ENCODE results near the gene SPG11. TPM values are rescaled to one million over a fixed set of nuclear protein-coding genes. Genes with fewer than 3 reads are reported as not detected.
A peak's percentile ranks its signal among the peaks of the same experiment; 100 is the strongest.

Gene SPG11
- total and polyA plus RNA-seq, 9 of the 15 experiments (the other 6 are each of a cell fraction or from before 2014, with no cell fraction given): 23.3 to 71.2 (median 45.6) TPM

- Histone ChIP-seq H3K27ac (ENCODE audit: extremely low read depth, low read depth, low read length) (no peak overlapping the region), H2AFZ (ENCODE audit: low read depth, low read length) (no peak overlapping the region), H3K36me3 (ENCODE audit: control insufficient read depth, insufficient read depth, low read length) (peaks cover 47% of the 10 kb centered on the region), H3K4me1 (replicated peaks in 1 of 2; ENCODE audit: control insufficient read depth in 2 of 2, insufficient read depth in 2 of 2, low read length in 2 of 2) (no peaks in the 10 kb centered on the region), H3K9me1 (ENCODE audit: control insufficient read depth, insufficient read depth, low read length) (no peaks in the 10 kb centered on the region), H3K4me3 (no peak overlapping the region), H3K9me3 (replicated peaks; ENCODE audit: control insufficient read depth, insufficient read depth, low read depth, low read length) (no peaks in the 10 kb centered on the region), H4K20me1 (replicated peaks; ENCODE audit: control insufficient read depth, insufficient read depth, low read length) (no peaks in the 10 kb centered on the region), H3K79me2 (ENCODE audit: control insufficient read depth, insufficient read depth, low read length) (no peaks in the 10 kb centered on the region), H3K9ac (ENCODE audit: insufficient read depth in 1 of 2, low read depth in 2 of 2, low read length in 2 of 2) (no peak overlapping the region), H3K27me3 (ENCODE audit: control insufficient read depth in 2 of 2, insufficient read depth in 2 of 2, low read length in 2 of 2) (no peaks in the 10 kb centered on the region), H3K4me2 (ENCODE audit: insufficient read depth, low read length) (no peak overlapping the region)
- TF ChIP-seq TRIM28 (IDR thresholded peaks at IDR 0.05) (no peak), BCL6 (CRISPR knock-in tag; IDR thresholded peaks at IDR 0.05) (no peak), ZNF316 (IDR thresholded peaks at IDR 0.05) (peak; percentile 26; the same call in 1 of the 2 replicates), ELK1 (CRISPR knock-in tag; IDR thresholded peaks at IDR 0.05) (no peak)
- POLR2A ChIA-PET: no interaction called here
- no peak for DNase-seq (ENCODE audit: extremely low read depth in 1 of 4, low spot score in 3 of 4)
- in situ Hi-C loops (cut with MboI): no loop called here
- intact Hi-C loops (cut with micrococcal nuclease): no loop called here
- ATAC-seq: no peak
- 63% methylated on average over 1 of the region's 1 CpG for WGBS (ENCODE audit: insufficient coverage, low coverage, missing lambda C conversion rate)
- no TSS peak for BruUV-seq (replicated peaks)
- FAIRE-seq: no peak
- CTCF ChIA-PET (ENCODE audit: low intra/inter-chr PET ratio): no interaction called here
Observed at GRCh38 chr15:44574734-44575133, 88.7 kb downstream of the SPG11 start.

GRCh38 chr15:44573386-44573785 lies 90.1 kb downstream of the SPG11 start:
- no peak for TF ChIP-seq E2F6 (IDR thresholded peaks at IDR 0.05; ENCODE audit: borderline replicate concordance in 1 of 2, extremely low read depth in 1 of 2, insufficient read depth in 1 of 2, insufficient read length in 1 of 2, low read depth in 1 of 2, low read length in 1 of 2, poor library complexity in 1 of 2, severe bottlenecking in 1 of 2)
- DNase-seq (ENCODE audit: extremely low read depth in 1 of 4, low spot score in 3 of 4) (no peak), ATAC-seq (no peak), FAIRE-seq (no peak)
- Histone ChIP-seq H3K9ac (ENCODE audit: insufficient read depth in 1 of 2, low read depth in 2 of 2, low read length in 2 of 2) (peak overlapping the region in 1 of 2 experiments; percentile 54; a peak in 1 of 4 replicates), H3K9me3 (replicated peaks; ENCODE audit: control insufficient read depth, insufficient read depth, low read depth, low read length) (no peaks in the 10 kb centered on the region), H3K27ac (ENCODE audit: extremely low read depth, low read depth, low read length) (no peak overlapping the region), H4K20me1 (replicated peaks; ENCODE audit: control insufficient read depth, insufficient read depth, low read length) (no peaks in the 10 kb centered on the region), H3K4me2 (ENCODE audit: insufficient read depth, low read length) (no peak overlapping the region), H3K9me1 (ENCODE audit: control insufficient read depth, insufficient read depth, low read length) (no peaks in the 10 kb centered on the region), H3K36me3 (ENCODE audit: control insufficient read depth, insufficient read depth, low read length) (peaks cover 48% of the 10 kb centered on the region; the same call in 2 of the 3 replicates), H3K79me2 (ENCODE audit: control insufficient read depth, insufficient read depth, low read length) (no peaks in the 10 kb centered on the region), H3K4me3 (no peak overlapping the region), H2AFZ (ENCODE audit: low read depth, low read length) (no peak overlapping the region), H3K4me1 (replicated peaks in 1 of 2; ENCODE audit: control insufficient read depth in 2 of 2, insufficient read depth in 2 of 2, low read length in 2 of 2) (no peaks in the 10 kb centered on the region), H3K27me3 (ENCODE audit: control insufficient read depth in 2 of 2, insufficient read depth in 2 of 2, low read length in 2 of 2) (no peaks in the 10 kb centered on the region)
- POLR2A ChIA-PET: no interaction called here
- intact Hi-C loops (cut with micrococcal nuclease): no loop called here
- no TSS peak for BruUV-seq (replicated peaks)
- CTCF ChIA-PET (ENCODE audit: low intra/inter-chr PET ratio): no interaction called here
- 90% methylated on average over 6 of the region's 6 CpGs for WGBS (ENCODE audit: insufficient coverage, low coverage, missing lambda C conversion rate)
- in situ Hi-C loops (cut with MboI): no loop called here

Data from K562 (cell line).